Coronary artery (tissue), 2 donors: Measurements from ENCODE around the gene SPTB.
"Not testable (repeated sequence)": the region's sequence is repeated elsewhere in the genome, so short reads cannot be mapped to it uniquely, and the experiment has no call there.

Experiments
- DNase-seq: peaks from one replicate; pipeline ENCODE4 v3.0.0-alpha.2; 2017; ENCODE audit warnings: low spot score
- H3K27ac ChIP-seq, 2 donors: fragments of 200-600 bp; sonication (generic); one replicate each; pipeline ENCODE4 v1.5.1; 2016 to 2019
- H3K4me3 ChIP-seq: fragments of 200-600 bp; sonication (generic); 2 replicates; pipeline ENCODE4 v1.5.1; 2016; ENCODE audit warnings: mild to moderate bottlenecking, moderate library complexity
- CTCF ChIP-seq: fragments of 200-600 bp; sonication (generic); IDR thresholded peaks from one replicate; pipeline ENCODE4 v1.5.1; 2019; ENCODE audit warnings: antibody characterized with exemption

Gene SPTB

GRCh38 chr14:64920465-64920864 is 40.8 kb upstream of the SPTB start:
- no peak for DNase-seq
- peak overlapping the region; percentile 43 to 84 for H3K27ac ChIP-seq
- H3K4me3 ChIP-seq, result no peak overlapping the region
- no peak for TF ChIP-seq CTCF

DNA sequence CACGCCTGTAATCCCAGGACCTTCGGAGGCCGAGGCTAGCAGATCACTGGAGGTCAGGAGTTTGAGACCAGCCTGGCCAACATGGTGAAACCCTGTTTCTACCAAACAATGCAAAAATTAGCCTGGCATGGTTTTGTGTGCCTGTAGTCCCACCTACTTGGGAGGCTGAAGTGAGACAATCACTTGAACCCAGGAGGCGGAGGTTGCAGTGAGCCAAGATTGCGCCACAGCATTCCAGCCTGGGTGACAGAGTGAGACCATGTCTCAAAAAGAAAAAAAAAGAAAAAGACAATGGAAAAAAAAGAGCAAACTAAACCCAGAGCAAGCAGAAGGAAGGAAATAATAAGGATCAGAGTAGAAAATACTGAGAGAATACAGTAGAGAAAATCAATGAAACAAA is 39.9 kb upstream of the SPTB start:
- Histone ChIP-seq H3K27ac (peak overlapping the region; percentile 43 to 84), H3K4me3 (peak overlapping the region; percentile 40)
- no peak for TF ChIP-seq CTCF
- DNase-seq, result no peak

DNA sequence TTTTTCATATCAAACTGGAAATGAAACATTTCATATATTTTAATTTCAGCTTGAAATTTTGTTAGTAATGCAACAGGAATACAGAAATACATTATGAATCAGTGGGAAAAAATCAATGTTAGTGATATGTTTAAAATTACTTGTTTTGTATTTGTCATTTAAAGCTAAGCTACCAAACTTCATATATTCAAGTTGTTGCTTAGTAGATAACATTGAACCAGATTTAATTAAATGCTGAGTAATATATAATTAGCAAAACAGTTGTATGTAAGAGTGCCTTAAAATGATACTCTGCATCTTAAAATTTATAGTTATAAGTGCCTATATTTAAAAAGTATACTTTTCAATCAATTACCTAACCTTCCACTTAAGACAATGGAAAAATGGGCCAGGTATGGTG is 39.5 kb upstream of the SPTB start:
- TF ChIP-seq CTCF, result no peak
- peak overlapping the region; percentile 43 to 84 for H3K27ac ChIP-seq
- peak overlapping the region; percentile 40 for H3K4me3 ChIP-seq
- no peak for DNase-seq

GRCh38 chr14:64918216-64918615 is 38.5 kb upstream of the SPTB start:
- no peak overlapping the region for H3K4me3 ChIP-seq
- DNase-seq, result no peak
- H3K27ac ChIP-seq, result peak overlapping the region; percentile 54 to 84
- no peak for TF ChIP-seq CTCF

DNA sequence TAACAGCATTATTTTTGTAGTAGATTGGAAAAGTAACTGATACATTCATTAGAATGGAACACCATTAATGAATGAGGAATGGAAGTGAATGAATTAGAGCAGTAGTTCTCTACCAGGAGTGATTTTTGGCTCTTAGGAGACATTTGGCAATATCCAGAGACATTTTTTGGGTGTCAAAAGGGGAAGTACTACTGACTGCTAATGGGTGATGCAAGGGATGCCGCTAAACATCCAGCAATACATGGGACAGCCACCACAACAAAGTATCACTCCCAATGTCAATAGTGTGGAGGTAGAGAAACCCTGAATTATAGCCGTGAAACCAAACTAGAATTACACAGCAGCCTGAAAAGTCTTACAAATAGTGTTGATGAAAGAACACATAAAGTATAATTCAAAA is 36.1 kb upstream of the SPTB start:
- TF ChIP-seq CTCF, result no peak
- peak overlapping the region; percentile 95 to 99 for H3K27ac ChIP-seq
- no peak for DNase-seq
- peak overlapping the region; percentile 96 for H3K4me3 ChIP-seq

DNA sequence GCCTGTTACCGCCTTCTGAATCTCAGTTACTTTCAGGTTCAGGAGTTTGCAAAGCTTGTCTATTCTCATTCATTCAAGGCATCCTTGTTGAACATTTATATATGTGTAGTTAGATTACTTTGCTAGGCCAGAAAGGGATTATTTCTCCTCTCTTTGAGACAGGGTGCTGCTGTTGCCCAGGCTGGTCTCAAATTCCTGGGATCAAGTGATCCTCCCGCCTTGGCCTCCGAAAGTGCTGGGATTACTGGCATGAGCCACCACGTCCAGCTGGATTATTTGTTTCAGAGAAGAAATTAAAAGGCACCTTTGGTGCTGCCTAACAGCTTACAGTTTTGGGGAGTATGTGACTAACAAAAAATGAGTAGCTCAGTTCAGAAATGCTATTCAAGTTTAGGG is 35.3 kb upstream of the SPTB start:
- Histone ChIP-seq H3K27ac (peak overlapping the region; percentile 95 to 99), H3K4me3 (peak overlapping the region; percentile 96)
- DNase-seq, result no peak
- no peak for TF ChIP-seq CTCF

DNA sequence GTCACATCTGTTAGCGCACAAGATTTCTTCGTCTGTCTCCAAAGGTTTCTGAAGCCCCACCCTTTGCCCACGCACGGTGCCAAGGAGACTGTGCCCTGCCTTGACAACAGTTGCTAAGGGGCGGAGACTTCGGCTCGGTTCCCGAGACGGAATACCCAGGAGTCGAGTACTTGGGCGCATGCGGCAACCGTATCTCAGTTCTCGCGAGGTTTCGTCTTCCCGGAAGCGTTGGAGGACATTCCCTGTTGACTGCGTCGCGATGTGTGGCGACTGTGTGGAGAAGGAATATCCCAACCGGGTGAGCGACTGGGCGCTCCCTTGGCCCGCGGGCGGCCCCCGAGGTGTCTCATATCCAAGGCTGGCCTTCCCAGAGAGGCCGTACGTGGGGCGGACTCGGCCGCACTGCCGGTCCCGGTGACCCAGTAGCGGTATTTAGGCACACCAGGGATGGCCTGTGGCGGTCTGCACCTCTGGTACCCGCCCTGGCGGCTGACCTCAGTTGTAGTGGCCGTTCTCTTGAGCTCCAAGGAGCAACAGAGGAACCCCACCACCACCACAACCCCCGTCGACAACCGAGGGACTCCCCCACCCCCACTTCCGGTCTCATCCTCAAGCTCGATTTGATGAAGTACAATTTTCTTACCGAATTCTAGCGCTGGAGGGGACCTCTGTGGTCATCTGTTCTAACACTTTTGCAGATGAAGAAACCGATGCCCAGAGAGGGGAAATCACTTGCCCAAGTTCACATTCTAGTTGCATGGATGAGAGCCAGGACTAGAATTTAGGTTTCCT is 34.7 kb upstream of the SPTB start, which contains the start of gene CHURC1:
Gene CHURC1 (plus strand): TSS at position 219 of the 792 bp plus-strand sequence. CDS start 41 bp downstream, at position 260.
- Histone ChIP-seq H3K27ac (peak within 1 kb of the TSS; percentile 95 to 99), H3K4me3 (peak within 1 kb of the TSS; percentile 96)
- DNase-seq, result peak; percentile 99
- no peak for TF ChIP-seq CTCF

DNA sequence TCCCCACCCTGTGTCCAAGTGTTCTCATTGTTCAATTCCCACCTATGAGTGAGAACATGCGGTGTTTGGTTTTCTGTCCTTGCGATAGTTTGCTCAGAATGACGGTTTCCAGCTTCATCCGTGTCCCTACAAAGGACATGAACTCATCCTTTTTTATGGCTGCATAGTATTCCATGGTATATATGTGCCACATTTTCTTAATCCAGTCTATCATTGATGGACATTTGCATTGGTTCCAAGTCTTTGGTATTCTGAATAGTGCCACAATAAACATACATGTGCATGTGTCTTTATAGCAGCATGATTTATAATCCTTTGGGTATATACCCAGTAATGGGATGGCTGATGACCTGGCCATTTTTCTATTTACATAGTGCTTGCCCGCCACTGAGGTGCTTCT is 33.8 kb upstream of the SPTB start:
- Histone ChIP-seq H3K27ac (peak overlapping the region; percentile 95 to 99), H3K4me3 (peak overlapping the region; percentile 96)
- DNase-seq, result not testable (repeated sequence)
